ENCODE measurements around the gene ASTN1.

DNA sequence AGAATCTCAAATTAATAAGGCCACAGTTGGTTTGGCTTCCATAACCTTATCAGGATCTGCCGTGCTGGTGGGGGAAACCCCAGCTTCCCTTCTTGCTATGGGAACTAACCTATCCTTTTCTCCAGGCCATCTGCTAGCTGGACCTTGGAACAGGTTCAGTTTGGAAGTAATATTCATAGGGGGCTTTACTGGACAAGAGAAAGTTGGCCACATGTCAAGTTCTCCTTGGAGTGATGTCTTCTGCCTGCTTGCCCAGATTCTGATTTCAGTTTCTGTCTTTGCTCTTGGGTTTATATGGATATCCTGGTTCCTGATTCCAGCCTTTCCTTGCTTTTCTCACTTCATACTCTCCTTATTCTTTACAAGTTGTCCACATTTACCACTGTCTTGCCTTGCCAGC lies 279.6 kb downstream of the ASTN1 start:
- TF ChIP-seq, protein P1, sequence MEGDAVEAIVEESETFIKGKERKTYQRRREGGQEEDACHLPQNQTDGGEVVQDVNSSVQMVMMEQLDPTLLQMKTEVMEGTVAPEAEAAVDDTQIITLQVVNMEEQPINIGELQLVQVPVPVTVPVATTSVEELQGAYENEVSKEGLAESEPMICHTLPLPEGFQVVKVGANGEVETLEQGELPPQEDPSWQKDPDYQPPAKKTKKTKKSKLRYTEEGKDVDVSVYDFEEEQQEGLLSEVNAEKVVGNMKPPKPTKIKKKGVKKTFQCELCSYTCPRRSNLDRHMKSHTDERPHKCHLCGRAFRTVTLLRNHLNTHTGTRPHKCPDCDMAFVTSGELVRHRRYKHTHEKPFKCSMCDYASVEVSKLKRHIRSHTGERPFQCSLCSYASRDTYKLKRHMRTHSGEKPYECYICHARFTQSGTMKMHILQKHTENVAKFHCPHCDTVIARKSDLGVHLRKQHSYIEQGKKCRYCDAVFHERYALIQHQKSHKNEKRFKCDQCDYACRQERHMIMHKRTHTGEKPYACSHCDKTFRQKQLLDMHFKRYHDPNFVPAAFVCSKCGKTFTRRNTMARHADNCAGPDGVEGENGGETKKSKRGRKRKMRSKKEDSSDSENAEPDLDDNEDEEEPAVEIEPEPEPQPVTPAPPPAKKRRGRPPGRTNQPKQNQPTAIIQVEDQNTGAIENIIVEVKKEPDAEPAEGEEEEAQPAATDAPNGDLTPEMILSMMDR (IDR thresholded peaks at IDR 0.05) = no peak
- TF ChIP-seq POLR2A (IDR thresholded peaks at IDR 0.05) (no peak), POLR2AphosphoS5 (IDR thresholded peaks at IDR 0.05) (no peak)
